22Rv1 (cell line): ENCODE measurements around the gene SIRT5.

Experiments used
- ZFX ChIP-seq: fragments of 450-650 bp; IDR thresholded peaks from 2 replicates; pipeline ENCODE4 v1.6.1; 2017; ENCODE audit warnings: antibody characterized with exemption, borderline replicate concordance
- TF ChIP-seq, protein P1 (sequence below): fragments of 450-650 bp; IDR thresholded peaks from 2 replicates; pipeline ENCODE4 v1.5.1; 2017; ENCODE audit warnings: mild to moderate bottlenecking

GRCh38 chr6:13613029-13613594, 38.7 kb downstream of the SIRT5 start:
- TF ChIP-seq, protein P1, sequence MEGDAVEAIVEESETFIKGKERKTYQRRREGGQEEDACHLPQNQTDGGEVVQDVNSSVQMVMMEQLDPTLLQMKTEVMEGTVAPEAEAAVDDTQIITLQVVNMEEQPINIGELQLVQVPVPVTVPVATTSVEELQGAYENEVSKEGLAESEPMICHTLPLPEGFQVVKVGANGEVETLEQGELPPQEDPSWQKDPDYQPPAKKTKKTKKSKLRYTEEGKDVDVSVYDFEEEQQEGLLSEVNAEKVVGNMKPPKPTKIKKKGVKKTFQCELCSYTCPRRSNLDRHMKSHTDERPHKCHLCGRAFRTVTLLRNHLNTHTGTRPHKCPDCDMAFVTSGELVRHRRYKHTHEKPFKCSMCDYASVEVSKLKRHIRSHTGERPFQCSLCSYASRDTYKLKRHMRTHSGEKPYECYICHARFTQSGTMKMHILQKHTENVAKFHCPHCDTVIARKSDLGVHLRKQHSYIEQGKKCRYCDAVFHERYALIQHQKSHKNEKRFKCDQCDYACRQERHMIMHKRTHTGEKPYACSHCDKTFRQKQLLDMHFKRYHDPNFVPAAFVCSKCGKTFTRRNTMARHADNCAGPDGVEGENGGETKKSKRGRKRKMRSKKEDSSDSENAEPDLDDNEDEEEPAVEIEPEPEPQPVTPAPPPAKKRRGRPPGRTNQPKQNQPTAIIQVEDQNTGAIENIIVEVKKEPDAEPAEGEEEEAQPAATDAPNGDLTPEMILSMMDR: no peak
- no peak for TF ChIP-seq ZFX
